HepG2 (cell line): Measurements from ENCODE around the gene TMEM129. TPM values are rescaled to one million over a fixed set of nuclear protein-coding genes. Genes with fewer than 3 reads are reported as not detected.
A peak's percentile ranks its signal among the peaks of the same experiment; 100 is the strongest.

Source experiments
- ATAC-seq: fragments of 200-7000 bp; cut with Tn5 transposase; 3 replicates; pipeline ENCODE4 v1.9.1; 2020; ENCODE audit warnings: mild to moderate bottlenecking, moderate library complexity
- BruUV-seq: library from RNA; stranded (reverse); fragments of 400-500 nt; replicated peaks from 2 replicates; lab custom pipeline; 2021; lab: Mats Ljungman, UMichigan
- CTCF ChIA-PET: fragments of 300-600 bp; formaldehyde crosslinking; extraction: SDS; loops from one replicate; lab custom pipeline; 2021; ENCODE audit warnings: low total read pairs, inconsistent platforms, low intra/inter-chr PET ratio; lab: Yijun Ruan, JAX
- POLR2A ChIA-PET: fragments of 350-600 bp; sonication (Branson Sonifier 250); formaldehyde crosslinking; loops from one replicate; lab custom pipeline; 2020; ENCODE audit warnings: antibody characterized with exemption, inconsistent platforms; lab: Yijun Ruan, JAX
- DNase-seq: peaks from one replicate; pipeline ENCODE4 v3.0.0-alpha.2; 2015; ENCODE audit warnings: low spot score
- FAIRE-seq: peaks from 3 replicates; lab custom pipeline; 2011; peaks lifted over from hg19 to GRCh38; lab: Jason Lieb, UNC
- H2AFZ ChIP-seq: one replicate; pipeline ENCODE4 v1.6.1; 2011; ENCODE audit warnings: low read length, inconsistent platforms
- H3K27ac ChIP-seq: fragments of 300-600 bp; 3 replicates; pipeline ENCODE4 v1.8.0; 2011; ENCODE audit warnings: mixed run types, mild to moderate bottlenecking, mixed read lengths, low read length, inconsistent platforms; ENCODE audit not compliant: insufficient read depth; ENCODE audit errors: extremely low read length
- H3K27me3 ChIP-seq, 2 experiments: fragments of 200-600 bp in 1 of 2; 2 replicates in 1 of 2; 3 replicates in 1 of 2; pipeline versions ENCODE4 v1.6.0 to v1.8.0; 2011; ENCODE audit warnings: low read length in 2 of 2, mild to moderate bottlenecking in 2 of 2, moderate library complexity in 2 of 2, inconsistent platforms in 1 of 2; ENCODE audit not compliant: insufficient read depth in 2 of 2, control insufficient read depth in 1 of 2
- H3K36me3 ChIP-seq, 2 experiments: fragments of 200-600 bp in 1 of 2; replicated peaks in 1 of 2; 2 replicates in 1 of 2; 3 replicates in 1 of 2; pipeline versions ENCODE4 v1.5.1 to v1.8.0; 2011; ENCODE audit warnings: low read length in 2 of 2, inconsistent platforms in 1 of 2; ENCODE audit not compliant: insufficient read depth in 2 of 2, control insufficient read depth in 1 of 2
- H3K4me1 ChIP-seq: 2 replicates; pipeline ENCODE4 v1.5.1; 2012; ENCODE audit warnings: low read length, inconsistent platforms; ENCODE audit not compliant: insufficient read depth
- H3K4me2 ChIP-seq: 2 replicates; pipeline ENCODE4 v1.6.0; 2011; ENCODE audit warnings: low read depth, low read length, inconsistent platforms
- H3K4me3 ChIP-seq, 3 experiments: fragments of 200-600 bp in 1 of 3; sonication (generic), shearing (Covaris generic) in 1 of 3; replicated peaks in 1 of 3; 2 replicates each; pipeline ENCODE4 v1.5.1; 2011 to 2016; ENCODE audit warnings: low read length in 3 of 3, inconsistent platforms in 2 of 3, low read depth in 2 of 3, mild to moderate bottlenecking in 2 of 3, control low read depth in 1 of 3, mixed read lengths in 1 of 3; ENCODE audit not compliant: insufficient read depth in 1 of 3
- H3K79me2 ChIP-seq: one replicate; pipeline ENCODE4 v1.6.1; 2011; ENCODE audit warnings: low read length, inconsistent platforms; ENCODE audit not compliant: insufficient read depth
- H3K9ac ChIP-seq: 2 replicates; pipeline ENCODE4 v1.6.0; 2011; ENCODE audit warnings: mild to moderate bottlenecking, low read depth, low read length, inconsistent platforms; ENCODE audit not compliant: insufficient read depth
- H3K9me3 ChIP-seq: 2 replicates; pipeline ENCODE4 v1.5.1; 2012; ENCODE audit warnings: mild to moderate bottlenecking, low read length
- H4K20me1 ChIP-seq: 2 replicates; pipeline ENCODE4 v1.6.0; 2011; ENCODE audit warnings: inconsistent platforms, mild to moderate bottlenecking, low read length, moderate library complexity; ENCODE audit not compliant: insufficient read depth
- ATF3 ChIP-seq: sonication (generic); formaldehyde crosslinking; IDR thresholded peaks from 2 replicates; pipeline ENCODE4 v1.4.0; 2020; ENCODE audit warnings: missing genetic modification reagents
- CHCHD3 ChIP-seq: sonication (generic); formaldehyde crosslinking; IDR thresholded peaks from 2 replicates; pipeline ENCODE4 v1.8.0; 2022; ENCODE audit warnings: mild to moderate bottlenecking, missing genetic modification reagents, moderate library complexity
- FIP1L1 ChIP-seq: fragments of 200-400 bp; formaldehyde crosslinking; IDR thresholded peaks from 2 replicates; pipeline ENCODE4 v1.6.1; 2018; ENCODE audit warnings: low read depth, mild to moderate bottlenecking, low read length, moderate library complexity, borderline replicate concordance; ENCODE audit not compliant: insufficient read depth
- HNRNPLL ChIP-seq: fragments of 200-400 bp; formaldehyde crosslinking; IDR thresholded peaks from 2 replicates; pipeline ENCODE4 v1.6.1; 2017; ENCODE audit warnings: mild to moderate bottlenecking, low read depth, low read length; ENCODE audit not compliant: poor library complexity, severe bottlenecking
- ISX ChIP-seq: sonication (generic); formaldehyde crosslinking; conservative IDR thresholded peaks from 2 replicates; pipeline ENCODE4 v1.5.0; 2020; ENCODE audit warnings: missing genetic modification reagents
- MBNL3 ChIP-seq: fragments of 250-450 bp; sonication (Bioruptor Pico); conservative IDR thresholded peaks from 2 replicates; pipeline ENCODE4 v1.8.0; 2022; ENCODE audit warnings: mild to moderate bottlenecking, inconsistent platforms
- NCOA5 ChIP-seq: sonication (generic); formaldehyde crosslinking; IDR thresholded peaks from 2 replicates; pipeline ENCODE4 v1.4.0; 2020; ENCODE audit warnings: missing genetic modification reagents
- NONO ChIP-seq, 2 experiments: fragments of 450-650 bp in 1 of 2; sonication (generic) in 1 of 2; formaldehyde crosslinking in 1 of 2; IDR thresholded peaks in 1 of 2; conservative IDR thresholded peaks in 1 of 2; 2 replicates each; pipeline versions ENCODE4 v1.6.1 to v1.8.0; 2017 to 2022; ENCODE audit warnings: mild to moderate bottlenecking in 1 of 2, missing genetic modification reagents in 1 of 2, moderate library complexity in 1 of 2
- PAX8 ChIP-seq: sonication (generic); formaldehyde crosslinking; IDR thresholded peaks from 2 replicates; pipeline ENCODE4 v1.8.0; 2022; ENCODE audit warnings: mild to moderate bottlenecking, missing genetic modification reagents, borderline replicate concordance
- RCOR2 ChIP-seq: IDR thresholded peaks from 2 replicates; pipeline ENCODE4 v1.6.1; 2016; ENCODE audit warnings: missing biosample characterization, missing genetic modification reagents
- REPIN1 ChIP-seq: sonication (generic); formaldehyde crosslinking; IDR thresholded peaks from 2 replicates; pipeline ENCODE4 v1.8.0; 2022; ENCODE audit warnings: missing genetic modification reagents, low read depth, mild to moderate bottlenecking, borderline replicate concordance
- SMARCE1 ChIP-seq: fragments of 450-650 bp; IDR thresholded peaks from 2 replicates; pipeline ENCODE4 v1.6.1; 2017; ENCODE audit warnings: borderline replicate concordance
- SOX6 ChIP-seq, 2 experiments: fragments of 450-650 bp in 1 of 2; sonication (generic) in 1 of 2; formaldehyde crosslinking in 1 of 2; IDR thresholded peaks; 2 replicates each; pipeline versions ENCODE4 v1.4.0 to v1.6.1; 2017 to 2020; ENCODE audit warnings: antibody characterized with exemption in 1 of 2, mild to moderate bottlenecking in 1 of 2, missing genetic modification reagents in 1 of 2
- TCF7L2 ChIP-seq: IDR thresholded peaks from 2 replicates; pipeline ENCODE4 v1.6.1; 2011; ENCODE audit warnings: mild to moderate bottlenecking, low read depth, low read length, moderate library complexity
- ZFP36L1 ChIP-seq: sonication (generic); formaldehyde crosslinking; IDR thresholded peaks from 2 replicates; pipeline ENCODE4 v1.8.0; 2022; ENCODE audit warnings: mild to moderate bottlenecking, missing genetic modification reagents, moderate library complexity
- ZNF274 ChIP-seq: sonication (generic); formaldehyde crosslinking; IDR thresholded peaks from 2 replicates; pipeline ENCODE4 v1.5.1; 2020; ENCODE audit warnings: mild to moderate bottlenecking, missing genetic modification reagents
- ZNF296 ChIP-seq: sonication (generic); formaldehyde crosslinking; conservative IDR thresholded peaks from 2 replicates; pipeline ENCODE4 v1.5.0; 2020; ENCODE audit warnings: mild to moderate bottlenecking, missing genetic modification reagents
- ZNF572 ChIP-seq: sonication (generic); formaldehyde crosslinking; IDR thresholded peaks from 2 replicates; pipeline ENCODE4 v1.5.1; 2020; ENCODE audit warnings: mild to moderate bottlenecking, missing genetic modification reagents
- ZNF768 ChIP-seq: sonication (generic); formaldehyde crosslinking; IDR thresholded peaks from 2 replicates; pipeline ENCODE4 v1.4.0; 2020; ENCODE audit warnings: missing genetic modification reagents
- WGBS: methylation state at CpG from one replicate; pipeline ENCODE4 v1.1.6; 2017; ENCODE audit warnings: low lambda C conversion rate; 5-methylcytosine and 5-hydroxymethylcytosine counted together
- in situ Hi-C: cut with HindIII; loops from 2 replicates; pipeline ENCODE4 v1.10.0; 2017; ENCODE audit warnings: low pct_unique_long_range_greater_than_20kb; ENCODE audit not compliant: extremely low pct_ligation_motif_present
- intact Hi-C: fragments of 100-400 bp; cut with micrococcal nuclease; formaldehyde crosslinking; loops from one replicate; pipeline ENCODE4 v1.10.0; 2022; ENCODE audit not compliant: unreplicated experiment
- polyA plus RNA-seq, 8 experiments: library from polyadenylated mRNA; depleted of rRNA in 3 of 8; stranded (reverse) in 7 of 8; unstranded in 1 of 8; fragments of >200 nt; fragmentation: Illumina TruSeq in 4 of 8; extraction: Trizol in 4 of 8; gene quantifications; 2 replicates each; pipeline versions ENCODE4 v1.2.1 to v1.2.3, GENCODE V29; 2011 to 2016; ENCODE audit warnings: low read depth in 4 of 8, missing spikeins in 1 of 8, mixed read lengths in 1 of 8; ENCODE audit not compliant: insufficient read depth in 1 of 8
- total RNA-seq, 5 experiments: library from RNA; depleted of rRNA; stranded (reverse); fragments of >200 nt; fragmentation: Illumina TruSeq; extraction: Trizol; gene quantifications; 2 replicates each; pipeline ENCODE4 v1.2.3, GENCODE V29; 2016; ENCODE audit warnings: low read depth in 1 of 5

TMEM129 gene
- total and polyA plus RNA-seq, 2 of the 13 experiments (the other 11 are each of a cell fraction or from before 2014, with no cell fraction given), result 19.0 to 25.8 TPM

- H3K4me1 ChIP-seq, result peaks cover 57% of the 10 kb centered on the region
- DNase-seq (peak; percentile 35), ATAC-seq (no peak), FAIRE-seq (no peak)
- intact Hi-C loops (no loop called here), in situ Hi-C loops (no loop called here)
- peak overlapping the region; percentile 33 for H3K27ac ChIP-seq
- peaks cover 79% of the 10 kb centered on the region for H3K79me2 ChIP-seq
- H3K4me3 ChIP-seq, result peak overlapping the region in 1 of 3 experiments; percentile 17; a peak in 1 of 6 replicates
- peaks cover 6% of the 10 kb centered on the region; the same call in 1 of the 2 replicates for H4K20me1 ChIP-seq
- H3K4me2 ChIP-seq, result peak overlapping the region; percentile 53
- ChIA-PET POLR2A (interaction anchor here (0.5 to 2.2 kb wide), 6 partner anchors 13 to 59 kb away, joined by 3 to 9 read pairs (median 3); partner anchors contain the start of genes TACC3 and TMEM129), CTCF (no interaction called here)
- WGBS, result 7% methylated on average over 1 of the region's 1 CpG
- no peak overlapping the region for H2AFZ ChIP-seq
- no peaks in the 10 kb centered on the region for H3K27me3 ChIP-seq
- H3K9ac ChIP-seq, result 0 out of 2 replicates have a peak overlapping the region, but pooled peaks have one; percentile 23
- peaks cover 6 to 24% of the 10 kb centered on the region in 2 experiments for H3K36me3 ChIP-seq
- BruUV-seq, result no TSS peak
- H3K9me3 ChIP-seq, result no peaks in the 10 kb centered on the region
- no peak for TF ChIP-seq SOX6 (IDR thresholded peaks at IDR 0.05)
- no peak for TF ChIP-seq SOX6 (CRISPR knock-in tag; IDR thresholded peaks at IDR 0.05)
- TF ChIP-seq TCF7L2, result no peak
- no peak for TF ChIP-seq ZNF274 (CRISPR knock-in tag)
- no peak for TF ChIP-seq RCOR2 (CRISPR knock-in tag)
- no peak for TF ChIP-seq ZNF572
- no peak for TF ChIP-seq MBNL3 (CRISPR knock-in tag)
- TF ChIP-seq REPIN1 (CRISPR knock-in tag), result no peak
Observed at GRCh38 chr4:1708581-1708980, 12.5 kb downstream of the TMEM129 start.

DNA sequence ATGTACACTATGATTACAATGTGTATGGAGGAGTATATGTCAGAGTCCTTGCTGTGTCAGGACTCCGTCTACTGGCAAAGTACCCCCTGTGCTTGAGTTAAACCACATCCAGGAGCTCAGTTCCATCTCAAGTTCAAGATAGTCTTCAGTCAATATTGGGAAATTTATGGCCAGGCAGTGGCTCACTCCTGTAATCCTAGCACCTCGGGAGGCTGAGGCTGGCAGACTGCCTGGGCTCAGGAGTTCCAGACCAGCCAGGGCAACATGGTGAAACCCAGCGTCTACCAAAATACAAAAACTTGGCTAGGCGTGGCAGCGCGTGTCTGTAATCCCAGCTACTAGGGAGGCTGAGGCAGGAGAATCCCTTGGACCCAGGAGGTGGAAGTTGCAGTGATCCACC is 14.8 kb downstream of the TMEM129 start:
- no peaks in the 10 kb centered on the region for H3K9me3 ChIP-seq
- H4K20me1 ChIP-seq, result peaks cover 6% of the 10 kb centered on the region; the same call in 1 of the 2 replicates
- ChIA-PET POLR2A (no interaction called here), CTCF (no interaction called here)
- no peak for ATAC-seq
- H2AFZ ChIP-seq, result no peak overlapping the region
- no peak overlapping the region for H3K4me2 ChIP-seq
- H3K9ac ChIP-seq, result no peak overlapping the region
- FAIRE-seq, result no peak
- H3K4me3 ChIP-seq, result no peak overlapping the region
- no TSS peak for BruUV-seq
- peaks cover 50% of the 10 kb centered on the region for H3K4me1 ChIP-seq
- peaks cover 81% of the 10 kb centered on the region for H3K79me2 ChIP-seq
- H3K36me3 ChIP-seq, result peaks cover 11 to 41% of the 10 kb centered on the region in 2 experiments
- in situ Hi-C loops, result no loop called here
- intact Hi-C loops, result no loop called here
- H3K27ac ChIP-seq, result no peak overlapping the region
- H3K27me3 ChIP-seq, result no peaks in the 10 kb centered on the region
- 96% methylated on average over 6 of the region's 6 CpGs for WGBS
- DNase-seq, result no peak
- no peak for TF ChIP-seq ISX (CRISPR knock-in tag)
- no peak for TF ChIP-seq ZNF296 (CRISPR knock-in tag)
- TF ChIP-seq HNRNPLL, result no peak
- no peak for TF ChIP-seq FIP1L1
- no peak for TF ChIP-seq NCOA5 (CRISPR knock-in tag)
- no peak for TF ChIP-seq ZFP36L1 (CRISPR knock-in tag)
- TF ChIP-seq CHCHD3 (CRISPR knock-in tag), result no peak
- no peak for TF ChIP-seq SMARCE1
- no peak for TF ChIP-seq NONO (IDR thresholded peaks at IDR 0.05)
- no peak for TF ChIP-seq NONO (CRISPR knock-in tag; conservative IDR thresholded peaks at IDR 0.05)
- TF ChIP-seq ATF3 (CRISPR knock-in tag), result no peak
- no peak for TF ChIP-seq ZNF768 (CRISPR knock-in tag)
- TF ChIP-seq PAX8 (CRISPR knock-in tag), result no peak
